Measurements from ENCODE around the gene SNRNP200.

- TF ChIP-seq REST (IDR thresholded peaks at IDR 0.05) (no peak), POLR2A (IDR thresholded peaks at IDR 0.05; ENCODE audit: low read length) (no peak), JUNB (IDR thresholded peaks at IDR 0.05) (no peak), EHF (CRISPR knock-in tag; IDR thresholded peaks at IDR 0.05) (no peak), KDM1A (IDR thresholded peaks at IDR 0.05; ENCODE audit: low read depth) (no peak), HOXA7 (CRISPR knock-in tag; IDR thresholded peaks at IDR 0.05) (no peak), CTCF (IDR thresholded peaks at IDR 0.05) (no peak), RFX5 (IDR thresholded peaks at IDR 0.05) (no peak), EP300 (IDR thresholded peaks at IDR 0.05) (no peak), CEBPB (IDR thresholded peaks at IDR 0.05) (no peak), ZNF302 (CRISPR knock-in tag; IDR thresholded peaks at IDR 0.05) (no peak), NFE2L2 (conservative IDR thresholded peaks at IDR 0.05; ENCODE audit: low read length) (no peak), ELK1 (IDR thresholded peaks at IDR 0.05; ENCODE audit: low read depth, low read length) (no peak)
Measured at GRCh38 chr2:96254571-96254970, 50.8 kb downstream of the SNRNP200 start.

Measured in A549 (cell line).